Testis (tissue), 3 donors: ENCODE measurements around the gene HNRNPDL. TPM values are rescaled to one million over a fixed set of nuclear protein-coding genes. Genes with fewer than 3 reads are reported as not detected.

Source experiments
- DNase-seq: peaks from one replicate; pipeline ENCODE4 v3.0.0-alpha.2; 2019
- H3K27ac ChIP-seq, 2 donors: fragments of 200-600 bp; sonication (generic); one replicate each; pipeline ENCODE4 v1.5.1; 2019
- H3K27me3 ChIP-seq: fragments of 200-600 bp; sonication (generic); one replicate; pipeline ENCODE4 v1.5.1; 2019
- H3K36me3 ChIP-seq: fragments of 200-600 bp; sonication (generic); one replicate; pipeline ENCODE4 v1.5.1; 2017; ENCODE audit warnings: low read depth; ENCODE audit errors: missing control alignments
- H3K4me1 ChIP-seq: fragments of 200-600 bp; sonication (generic); one replicate; pipeline ENCODE4 v1.5.1; 2019
- H3K4me3 ChIP-seq, 2 donors: fragments of 200-600 bp; sonication (generic); one replicate each; pipeline ENCODE4 v1.5.1; 2017 to 2019
- H3K9me3 ChIP-seq: fragments of 200-600 bp; sonication (generic); one replicate; pipeline ENCODE4 v1.5.1; 2017
- CTCF ChIP-seq, 3 experiments: fragments of 450-650 bp in 2 of 3; fragments of 200-600 bp in 1 of 3; sonication (generic) in 1 of 3; IDR thresholded peaks; one replicate each; pipeline ENCODE4 v1.5.1; 2016 to 2019; ENCODE audit warnings: antibody characterized with exemption in 3 of 3, mild to moderate bottlenecking in 2 of 3, moderate library complexity in 1 of 3
- POLR2A ChIP-seq: fragments of 450-650 bp; IDR thresholded peaks from one replicate; pipeline ENCODE4 v1.6.1; 2017; ENCODE audit warnings: antibody characterized with exemption, mild to moderate bottlenecking, moderate library complexity
- WGBS, 2 donors: methylation state at CpG; one replicate each; pipeline ENCODE4 v1.1.5; 2018; 5-methylcytosine and 5-hydroxymethylcytosine counted together
- intact Hi-C: fragments of 100-400 bp; cut with DNase I; formaldehyde crosslinking; loops from one replicate; pipeline ENCODE4 v1.15.1; 2023; ENCODE audit warnings: low total_unique reads
- polyA plus RNA-seq: library from polyadenylated mRNA; stranded (reverse); fragments of 350-450 nt; fragmentation: Illumina TruSeq; extraction: RNeasy Lipid Tissue Mini Kit (QIAGEN cat#74804); gene quantifications from one replicate; pipeline ENCODE4 v1.2.3, GENCODE V29; 2014; ENCODE audit warnings: low read depth, low replicate concordance; ENCODE audit not compliant: insufficient read depth
- total RNA-seq, 2 donors: library from RNA; depleted of rRNA; stranded (reverse); fragments of >200 nt; gene quantifications; one replicate each; pipeline ENCODE4 v1.2.3, GENCODE V29; 2016

Gene HNRNPDL
- total and polyA plus RNA-seq, 3 donors from 2014 or later = 203 to 226 (median 218) TPM

- WGBS, 2 donors = 96 to 97% methylated on average over 7 of the region's 7 CpGs
- TF ChIP-seq CTCF (IDR thresholded peaks at IDR 0.05) (no peak), POLR2A (no peak)
- no peak for DNase-seq
- Histone ChIP-seq H3K27ac (no peak overlapping the region), H3K36me3 (no peaks in the 10 kb centered on the region), H3K4me1 (no peaks in the 10 kb centered on the region), H3K4me3 (no peak overlapping the region), H3K27me3 (no peaks in the 10 kb centered on the region), H3K9me3 (no peaks in the 10 kb centered on the region)
- intact Hi-C loops = loop anchor here (5.0 kb wide), 1 partner anchor 63 kb away; the partner anchor contains the start of gene HNRNPD
Measured at GRCh38 chr4:82434949-82435348, 4.7 kb upstream of the HNRNPDL start.

- no peak for TF ChIP-seq CTCF (IDR thresholded peaks at IDR 0.05)
- TF ChIP-seq POLR2A = no peak
- no peaks in the 10 kb centered on the region for H3K36me3 ChIP-seq
- H3K27me3 ChIP-seq = no peaks in the 10 kb centered on the region
- H3K27ac ChIP-seq = no peak overlapping the region
- no peaks in the 10 kb centered on the region for H3K9me3 ChIP-seq
- no peaks in the 10 kb centered on the region for H3K4me1 ChIP-seq
- 71 to 80% methylated on average over 2 of the region's 2 CpGs for WGBS, 2 donors
- no peak for DNase-seq
- no peak overlapping the region for H3K4me3 ChIP-seq
- intact Hi-C loops = loop anchor here (5.0 kb wide), 1 partner anchor 61 kb away; the partner anchor contains the start of gene HNRNPD
Measured at GRCh38 chr4:82433791-82434190, 3.5 kb upstream of the HNRNPDL start.

- Histone ChIP-seq H3K36me3 (no peaks in the 10 kb centered on the region), H3K9me3 (no peaks in the 10 kb centered on the region), H3K4me3 (no peak overlapping the region), H3K27me3 (no peaks in the 10 kb centered on the region), H3K4me1 (peaks cover 1% of the 10 kb centered on the region), H3K27ac (no peak overlapping the region)
- intact Hi-C loops = loop anchor here (5.0 kb wide), 1 partner anchor 60 kb away; the partner anchor contains the start of gene HNRNPD
- WGBS, 2 donors = 51 to 71% methylated on average over 18 of the region's 18 CpGs
- TF ChIP-seq CTCF (IDR thresholded peaks at IDR 0.05) = no peak
- no peak for TF ChIP-seq POLR2A
- no peak for DNase-seq
Measured at GRCh38 chr4:82432596-82432995, 2.3 kb upstream of the HNRNPDL start.

GRCh38 chr4:82431831-82432230 lies 1.6 kb upstream of the HNRNPDL start:
- DNase-seq = no peak
- TF ChIP-seq CTCF (IDR thresholded peaks at IDR 0.05) (no peak), POLR2A (no peak)
- H3K4me1 ChIP-seq = peaks cover 9% of the 10 kb centered on the region
- no peak overlapping the region for H3K4me3 ChIP-seq
- H3K27me3 ChIP-seq = no peaks in the 10 kb centered on the region
- no peak overlapping the region for H3K27ac ChIP-seq
- no peaks in the 10 kb centered on the region for H3K9me3 ChIP-seq
- no peaks in the 10 kb centered on the region for H3K36me3 ChIP-seq
- WGBS, 2 donors = 66 to 80% methylated on average over 4 of the region's 4 CpGs
- intact Hi-C loops = loop anchor here (5.0 kb wide), 1 partner anchor 60 kb away; the partner anchor contains the start of gene HNRNPD
